NCI-H2227 (cell line): ENCODE measurements around the gene SLC46A1.

Source experiments
- DNase-seq: peaks from one replicate; lab custom pipeline; 2025; ENCODE audit not compliant: unreplicated experiment; lab: John Stamatoyannopoulos, UW

The SLC46A1 gene

GRCh38 chr17:28363186-28363585 lies 42.8 kb downstream of the SLC46A1 start:
- DNase-seq = no peak

DNA sequence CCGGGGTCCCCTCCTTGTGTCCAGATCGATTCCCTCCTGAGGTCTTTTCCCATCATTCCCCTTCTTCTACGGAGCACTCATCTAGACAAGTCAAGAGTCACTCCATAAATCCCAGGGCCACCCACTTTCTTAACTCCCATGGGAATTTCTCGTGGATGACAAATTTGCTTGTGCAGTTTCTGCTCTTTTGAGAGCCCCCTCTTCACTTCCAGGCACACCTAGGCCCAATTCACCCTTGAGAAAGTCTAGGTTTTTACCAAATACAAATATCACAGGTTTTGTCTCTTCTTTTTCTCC lies 48.2 kb downstream of the SLC46A1 start:
- DNase-seq = no peak

GRCh38 chr17:28357061-28357900 lies 48.7 kb downstream of the SLC46A1 start, which contains the start of gene POLDIP2:
Gene POLDIP2, minus strand, starts transcription at chr17:28357527. Its CDS starts 79 bp downstream, at chr17:28357448.
- peak; percentile 94 for DNase-seq

DNA sequence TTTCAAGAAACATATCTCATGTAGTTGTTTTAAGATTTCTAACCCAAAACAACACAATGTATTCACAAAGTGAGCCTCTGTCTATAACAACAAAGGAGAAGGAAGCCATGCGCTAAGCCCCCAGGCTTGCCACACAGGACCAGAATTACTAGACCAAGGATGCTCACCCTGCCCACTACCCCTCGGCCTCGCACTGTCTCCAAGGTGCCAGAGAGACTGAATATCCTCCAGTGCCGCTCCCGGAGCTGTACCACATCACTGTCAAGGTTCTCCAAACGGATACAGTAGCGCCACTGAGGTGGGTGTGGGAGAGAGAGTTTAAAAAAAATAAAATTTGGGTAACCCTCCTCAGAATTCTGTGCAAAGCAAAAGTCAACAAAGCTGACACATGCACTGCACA lies 55.7 kb downstream of the SLC46A1 start:
- DNase-seq = no peak

DNA sequence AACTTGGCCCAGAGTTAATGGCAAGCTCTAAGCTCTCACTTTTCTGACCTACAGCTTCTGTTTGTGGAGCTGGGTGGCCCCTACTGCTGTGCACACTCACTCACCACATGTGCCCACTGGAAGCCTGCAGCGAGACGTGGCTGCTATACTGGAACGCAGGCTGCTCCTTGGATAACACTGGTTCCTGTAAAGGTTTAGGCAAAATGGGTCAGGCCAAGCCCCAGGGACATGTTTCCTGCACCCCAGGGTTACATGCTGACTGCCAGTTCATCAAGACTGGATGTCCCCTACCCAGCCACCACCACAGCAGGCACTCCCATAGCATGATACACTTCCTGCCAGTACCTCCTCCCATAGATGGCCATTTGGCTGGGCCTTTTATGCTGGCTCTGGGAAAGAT lies 57.0 kb downstream of the SLC46A1 start:
- no peak for DNase-seq

- DNase-seq = no peak
Observed at GRCh38 chr17:28347261-28347891, 58.6 kb downstream of the SLC46A1 start.

DNA sequence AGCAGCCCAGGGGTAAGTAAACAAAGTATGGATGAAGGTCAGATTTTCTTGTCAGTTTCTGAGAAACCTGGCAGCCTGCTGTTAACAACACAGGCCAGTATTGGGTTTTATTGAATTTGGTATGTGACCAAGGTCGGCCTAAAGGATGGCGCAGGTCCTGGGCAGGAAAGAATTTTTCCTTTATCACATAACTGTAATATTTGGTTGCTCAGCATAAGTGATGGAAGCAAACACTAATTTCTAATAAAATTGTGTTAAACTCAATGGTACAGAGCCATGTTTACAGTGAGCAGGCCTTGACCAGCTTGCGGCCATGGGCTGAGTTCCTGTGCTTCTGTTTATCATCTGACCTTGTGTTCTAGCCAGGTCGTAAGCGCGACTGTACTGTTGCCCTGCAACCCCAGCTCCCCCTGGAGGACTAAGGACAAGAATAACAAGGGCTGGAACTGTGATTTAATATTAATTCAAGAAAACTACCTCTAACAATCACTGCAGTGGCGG lies 59.2 kb downstream of the SLC46A1 start:
- no peak for DNase-seq

- DNase-seq = no peak
Observed at GRCh38 chr17:28346199-28346580, 59.8 kb downstream of the SLC46A1 start.

DNA sequence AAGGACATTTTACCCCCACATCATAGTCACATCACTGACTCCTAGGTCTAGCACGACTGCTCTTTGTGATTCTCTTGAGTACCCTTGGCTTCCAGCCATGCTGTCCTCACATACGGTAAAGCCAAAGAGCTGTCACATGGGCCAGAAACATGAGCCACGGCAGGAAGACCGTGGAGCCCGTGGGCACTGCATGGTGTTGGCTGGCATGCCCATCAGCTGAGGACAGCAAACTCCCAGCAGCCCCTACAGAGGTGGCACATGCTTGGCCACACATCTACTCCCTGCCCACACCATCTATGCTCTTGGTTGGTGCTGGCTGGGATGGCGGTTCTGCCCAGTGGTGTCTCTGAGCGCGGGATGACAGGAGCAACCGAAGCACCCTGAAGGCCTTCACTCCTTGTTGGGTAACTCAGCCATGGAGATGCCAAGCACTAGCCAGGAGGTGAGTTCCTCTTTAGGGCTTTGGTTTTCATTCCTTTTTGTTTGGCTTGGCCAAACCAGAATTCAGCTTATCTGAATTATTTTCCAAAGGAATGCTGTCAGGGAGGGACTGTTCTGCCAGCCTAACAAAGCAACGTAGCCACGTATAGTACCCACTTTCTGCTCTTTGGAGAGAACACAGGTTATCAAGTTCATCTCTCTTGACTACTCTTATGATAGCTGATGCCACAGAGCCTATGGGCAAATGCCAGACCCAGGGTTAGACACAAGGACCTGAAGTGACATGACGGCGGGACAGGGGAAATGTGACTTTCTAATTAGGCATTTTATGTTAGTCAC lies 60.4 kb downstream of the SLC46A1 start:
- no peak for DNase-seq
